WERI-Rb-1 (cell line): Measurements from ENCODE around the gene PHLDA1.

ENCODE experiments used
- DNase-seq: peaks from one replicate; pipeline ENCODE4 v3.0.0-alpha.2; 2020
- H3K27ac ChIP-seq: fragments of 250-450 bp; sonication (Bioruptor Pico); 2 replicates; pipeline ENCODE4 v1.5.1; 2020; ENCODE audit warnings: mild to moderate bottlenecking, moderate library complexity
- H3K27me3 ChIP-seq: fragments of 250-450 bp; sonication (Bioruptor Pico); 2 replicates; pipeline ENCODE4 v1.5.1; 2021; ENCODE audit warnings: mild to moderate bottlenecking, low read depth, moderate library complexity; ENCODE audit not compliant: insufficient read depth, severe bottlenecking
- H3K36me3 ChIP-seq: fragments of 250-450 bp; sonication (Bioruptor Pico); 2 replicates; pipeline ENCODE4 v1.5.1; 2020; ENCODE audit warnings: mild to moderate bottlenecking, moderate library complexity
- H3K4me3 ChIP-seq: 2 replicates; pipeline ENCODE4 v1.5.1; 2011; ENCODE audit warnings: low read depth, mild to moderate bottlenecking, control low read depth, low read length
- H3K9me3 ChIP-seq: fragments of 250-450 bp; sonication (Bioruptor Pico); 2 replicates; pipeline ENCODE4 v1.5.1; 2021; ENCODE audit warnings: mild to moderate bottlenecking, moderate library complexity; ENCODE audit not compliant: severe bottlenecking
- TF ChIP-seq, protein P1 (sequence below): IDR thresholded peaks from 2 replicates; pipeline ENCODE4 v1.5.1; 2011; ENCODE audit warnings: low read depth, mild to moderate bottlenecking, control low read depth, inconsistent platforms, low read length

The PHLDA1 gene

DNA sequence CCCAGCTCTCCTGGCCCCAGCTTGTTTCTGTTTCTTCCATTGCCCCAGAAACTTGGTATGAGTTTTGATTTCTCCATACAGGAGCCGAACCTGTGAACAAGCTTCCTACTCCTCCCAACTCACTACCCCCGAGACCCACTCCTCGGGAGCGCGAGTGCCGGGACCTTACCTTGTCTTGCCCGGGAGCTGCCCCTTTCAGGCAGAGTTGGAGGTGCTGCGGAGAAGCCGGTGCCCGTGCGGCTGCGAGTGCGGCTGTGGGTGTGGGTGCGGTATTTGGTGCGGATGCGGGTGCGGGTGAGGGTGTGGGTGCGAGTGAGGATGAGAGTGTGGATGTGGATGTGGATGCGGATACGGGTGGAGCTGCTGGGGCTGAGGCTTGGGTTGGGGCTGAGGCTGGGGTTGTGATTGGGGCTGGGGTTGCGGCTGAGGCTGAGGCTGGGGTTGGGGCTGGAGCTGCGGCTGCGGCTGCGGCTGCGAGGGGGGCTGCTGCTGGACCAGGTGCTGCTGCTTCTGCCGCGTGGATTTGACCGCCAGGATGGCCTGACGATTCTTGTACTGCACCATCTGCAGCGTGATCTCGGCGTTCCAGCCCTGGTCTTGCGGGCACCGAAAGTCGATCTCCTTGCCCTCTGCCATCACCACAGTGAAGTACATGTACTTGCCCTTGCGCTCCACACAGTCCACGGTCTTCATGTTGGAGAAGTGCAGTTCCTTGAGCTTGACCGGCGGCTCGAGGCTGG, 1.1 kb downstream of the PHLDA1 start:
- peak; percentile 39 for DNase-seq
- Histone ChIP-seq H3K27me3 (no peaks in the 10 kb centered on the region), H3K4me3 (peak overlapping the region; percentile 93), H3K36me3 (peaks cover 45% of the 10 kb centered on the region), H3K27ac (peak overlapping the region; percentile 89), H3K9me3 (no peaks in the 10 kb centered on the region)
- TF ChIP-seq, protein P1, sequence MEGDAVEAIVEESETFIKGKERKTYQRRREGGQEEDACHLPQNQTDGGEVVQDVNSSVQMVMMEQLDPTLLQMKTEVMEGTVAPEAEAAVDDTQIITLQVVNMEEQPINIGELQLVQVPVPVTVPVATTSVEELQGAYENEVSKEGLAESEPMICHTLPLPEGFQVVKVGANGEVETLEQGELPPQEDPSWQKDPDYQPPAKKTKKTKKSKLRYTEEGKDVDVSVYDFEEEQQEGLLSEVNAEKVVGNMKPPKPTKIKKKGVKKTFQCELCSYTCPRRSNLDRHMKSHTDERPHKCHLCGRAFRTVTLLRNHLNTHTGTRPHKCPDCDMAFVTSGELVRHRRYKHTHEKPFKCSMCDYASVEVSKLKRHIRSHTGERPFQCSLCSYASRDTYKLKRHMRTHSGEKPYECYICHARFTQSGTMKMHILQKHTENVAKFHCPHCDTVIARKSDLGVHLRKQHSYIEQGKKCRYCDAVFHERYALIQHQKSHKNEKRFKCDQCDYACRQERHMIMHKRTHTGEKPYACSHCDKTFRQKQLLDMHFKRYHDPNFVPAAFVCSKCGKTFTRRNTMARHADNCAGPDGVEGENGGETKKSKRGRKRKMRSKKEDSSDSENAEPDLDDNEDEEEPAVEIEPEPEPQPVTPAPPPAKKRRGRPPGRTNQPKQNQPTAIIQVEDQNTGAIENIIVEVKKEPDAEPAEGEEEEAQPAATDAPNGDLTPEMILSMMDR: no peak

GRCh38 chr12:76029982-76030340, 1.6 kb downstream of the PHLDA1 start:
- peaks cover 48% of the 10 kb centered on the region for H3K36me3 ChIP-seq
- peak overlapping the region; percentile 89 for H3K27ac ChIP-seq
- peak overlapping the region; percentile 93 for H3K4me3 ChIP-seq
- H3K27me3 ChIP-seq: no peaks in the 10 kb centered on the region
- DNase-seq: no peak
- no peaks in the 10 kb centered on the region for H3K9me3 ChIP-seq
- TF ChIP-seq, protein P1: no peak

GRCh38 chr12:76028571-76029277, 2.9 kb downstream of the PHLDA1 start:
- TF ChIP-seq, protein P1: no peak
- DNase-seq: no peak
- H3K27ac ChIP-seq: peak overlapping the region; percentile 89
- no peaks in the 10 kb centered on the region for H3K27me3 ChIP-seq
- no peaks in the 10 kb centered on the region for H3K9me3 ChIP-seq
- peaks cover 48% of the 10 kb centered on the region for H3K36me3 ChIP-seq
- peak overlapping the region; percentile 93 for H3K4me3 ChIP-seq

- no peak for DNase-seq
- Histone ChIP-seq H3K36me3 (peaks cover 48% of the 10 kb centered on the region), H3K4me3 (peak overlapping the region; percentile 93), H3K27ac (peak overlapping the region; percentile 32), H3K9me3 (no peaks in the 10 kb centered on the region), H3K27me3 (no peaks in the 10 kb centered on the region)
- TF ChIP-seq, protein P1: no peak
Measured at GRCh38 chr12:76026643-76027063, 4.9 kb downstream of the PHLDA1 start.

DNA sequence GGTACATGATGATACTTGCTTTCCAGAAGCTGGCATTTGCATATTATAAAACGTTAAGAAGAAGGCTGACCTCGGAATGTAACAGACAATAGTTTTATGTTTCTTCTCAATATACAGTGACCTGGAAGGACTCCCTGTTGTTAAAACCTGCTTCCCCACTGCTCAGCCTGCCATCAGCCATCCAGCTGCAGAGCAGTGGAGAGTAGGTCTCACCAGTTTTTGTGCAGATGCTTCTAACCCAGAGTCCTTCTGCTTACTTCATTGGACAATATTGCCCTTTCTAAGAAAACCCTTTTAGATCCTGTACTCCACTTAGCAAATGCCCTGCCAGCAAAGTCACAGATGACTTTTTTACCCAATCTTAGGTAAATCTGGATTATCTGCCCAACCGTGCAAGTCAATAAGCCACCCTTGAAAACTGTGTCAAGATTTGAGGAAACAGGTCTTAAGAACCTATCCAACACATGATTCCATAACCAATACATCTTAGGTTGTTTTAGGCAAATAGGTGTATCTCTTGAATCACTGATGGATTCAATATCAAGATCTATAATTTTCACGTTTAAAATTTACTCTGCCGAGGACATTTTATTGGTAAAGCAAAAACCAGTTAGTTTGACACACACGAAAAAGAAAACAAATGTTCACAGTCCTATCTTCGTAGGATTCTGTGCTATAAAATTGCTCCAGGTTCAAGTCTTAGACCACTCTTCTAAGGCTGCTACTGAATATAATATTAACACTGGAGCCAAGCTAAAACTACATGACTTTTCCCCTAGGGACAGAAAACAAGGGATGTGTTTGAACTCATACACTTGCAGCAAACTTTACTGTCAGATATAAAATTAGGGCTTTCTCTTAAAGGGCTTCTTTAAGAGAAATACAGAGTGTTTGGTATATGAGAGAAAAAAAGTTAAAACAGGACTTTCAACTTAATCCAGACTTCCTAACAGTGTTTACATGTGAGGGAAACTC, 5.7 kb downstream of the PHLDA1 start:
- TF ChIP-seq, protein P1: no peak
- Histone ChIP-seq H3K27ac (peak overlapping the region; percentile 32), H3K27me3 (no peaks in the 10 kb centered on the region), H3K9me3 (no peaks in the 10 kb centered on the region), H3K36me3 (peaks cover 44% of the 10 kb centered on the region), H3K4me3 (peak overlapping the region; percentile 93)
- DNase-seq: peak; percentile 38
